SK-N-MC (cell line): ENCODE data around the gene HOTAIR.

Experiments used
- DNase-seq: peaks from one replicate; pipeline ENCODE4 v3.0.0-alpha.2; 2011; ENCODE audit warnings: low read depth, low spot score
- H3K27ac ChIP-seq: fragments of 200-600 bp; sonication (generic); 2 replicates; pipeline ENCODE4 v1.5.1; 2016; ENCODE audit warnings: mixed run types
- H3K36me3 ChIP-seq: fragments of 200-600 bp; sonication (generic); 2 replicates; pipeline ENCODE4 v1.6.1; 2017; ENCODE audit warnings: antibody characterized with exemption, low read length, mixed read lengths; ENCODE audit not compliant: insufficient read depth
- H3K4me3 ChIP-seq: fragments of 200-600 bp; sonication (generic); 2 replicates; pipeline ENCODE4 v1.5.1; 2016
- H3K9ac ChIP-seq: fragments of 200-600 bp; sonication (generic); 2 replicates; pipeline ENCODE4 v1.8.0; 2017; ENCODE audit warnings: mixed run types, mixed read lengths; ENCODE audit not compliant: insufficient read length
- H3K9me3 ChIP-seq: fragments of 200-600 bp; sonication (generic); 2 replicates; pipeline ENCODE4 v1.6.1; 2017; ENCODE audit warnings: low read depth, mild to moderate bottlenecking, antibody characterized with exemption, low read length, moderate library complexity, mixed read lengths
- EZH2 ChIP-seq: fragments of 200-600 bp; sonication (generic); IDR thresholded peaks from one replicate; pipeline ENCODE4 v1.6.1; 2017; ENCODE audit warnings: antibody characterized with exemption
- FOXP2 ChIP-seq: optimal IDR thresholded peaks from 2 replicates; pipeline ENCODE3; 2011; ENCODE audit warnings: mild to moderate bottlenecking, moderate library complexity; ENCODE audit not compliant: insufficient read depth; ENCODE audit errors: extremely low read length, control extremely low read depth
- POLR2AphosphoS5 ChIP-seq: IDR thresholded peaks from 2 replicates; pipeline ENCODE4 v1.6.1; 2012; ENCODE audit warnings: mild to moderate bottlenecking, low read depth, low read length, borderline replicate concordance

Gene HOTAIR

DNA sequence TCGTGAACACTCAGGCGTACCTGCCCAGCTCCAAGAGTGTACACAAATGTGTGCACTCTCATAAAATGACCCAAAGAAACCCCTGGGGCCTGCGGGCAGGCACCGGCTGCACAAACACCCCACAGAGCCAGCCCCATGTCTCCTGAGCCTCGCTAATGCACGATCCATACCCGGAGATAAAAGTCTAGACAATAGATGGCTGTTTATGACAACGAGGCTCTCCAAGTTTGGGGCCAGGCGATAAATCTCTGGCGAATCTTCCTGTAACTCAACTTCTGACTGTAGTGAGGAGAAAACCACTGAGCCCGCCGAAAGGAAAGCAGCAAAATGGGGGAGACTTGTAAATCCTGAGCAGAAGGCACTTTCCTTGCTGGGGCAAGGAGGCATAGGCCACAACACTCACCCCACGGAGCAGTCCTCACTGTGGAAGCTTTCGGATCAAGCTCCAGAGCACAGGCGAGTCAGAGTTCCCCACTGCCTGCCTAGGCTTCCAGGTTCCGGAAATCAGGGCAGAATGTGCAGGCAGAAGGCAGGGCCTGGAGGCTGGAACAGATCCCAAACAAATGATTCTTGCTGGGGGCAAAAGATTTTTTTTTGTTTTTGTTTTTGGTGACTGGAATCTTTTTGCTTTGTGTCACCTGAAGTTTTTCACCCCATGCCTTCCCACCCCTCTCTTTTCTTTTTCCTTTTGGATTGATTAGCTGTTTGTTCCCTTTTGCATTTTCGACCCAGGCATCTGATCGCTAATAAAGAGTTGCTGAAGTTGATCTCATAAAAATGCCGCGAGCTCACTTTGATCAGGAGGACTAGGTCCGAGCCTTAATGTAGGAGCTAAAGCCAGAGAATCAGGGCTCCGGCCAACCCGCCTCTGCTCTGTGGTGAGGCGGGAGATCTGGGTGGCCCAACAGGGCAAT, 6.3 kb downstream of the HOTAIR start:
- H3K9me3 ChIP-seq = no peaks in the 10 kb centered on the region
- peaks cover 12% of the 10 kb centered on the region for H3K36me3 ChIP-seq
- TF ChIP-seq POLR2AphosphoS5 (no peak; the same call in 1 of the 2 replicates), FOXP2 (peak; percentile 58), EZH2 (no peak)
- peak overlapping the region; percentile 84 for H3K9ac ChIP-seq
- no peak for DNase-seq
- peak overlapping the region; percentile 94 for H3K4me3 ChIP-seq
- peak overlapping the region; percentile 94 for H3K27ac ChIP-seq

DNA sequence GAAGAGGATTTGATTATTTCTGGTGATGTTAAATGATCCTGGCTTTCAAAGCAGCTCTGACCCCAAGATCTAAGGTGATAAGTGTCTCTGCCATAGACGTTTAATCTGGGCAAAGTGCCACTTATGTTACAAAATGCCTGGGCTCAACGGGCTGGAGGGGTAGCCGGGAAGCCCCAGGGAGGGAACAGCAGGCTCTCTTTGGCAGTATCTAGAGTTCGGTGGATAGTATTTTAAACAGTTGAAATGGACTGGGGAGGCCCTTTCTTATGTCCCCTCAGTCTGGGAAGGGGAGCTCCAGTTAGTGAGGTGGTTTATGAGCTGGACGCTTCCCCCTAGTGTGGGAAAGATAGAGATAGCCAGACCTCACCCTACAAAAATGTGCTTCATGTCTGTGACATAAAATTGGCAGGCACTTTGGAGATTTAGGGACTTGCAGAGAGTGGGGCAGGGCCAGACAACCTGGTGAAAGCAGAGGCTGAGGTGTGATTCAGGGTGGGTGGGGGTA, 7.3 kb downstream of the HOTAIR start:
- peak overlapping the region; percentile 94 for H3K27ac ChIP-seq
- H3K9ac ChIP-seq = peak overlapping the region; percentile 84
- DNase-seq = no peak
- peaks cover 17% of the 10 kb centered on the region for H3K36me3 ChIP-seq
- TF ChIP-seq FOXP2 = no peak
- no peak for TF ChIP-seq EZH2
- TF ChIP-seq POLR2AphosphoS5 = no peak
- no peaks in the 10 kb centered on the region for H3K9me3 ChIP-seq
- peak overlapping the region; percentile 94 for H3K4me3 ChIP-seq

DNA sequence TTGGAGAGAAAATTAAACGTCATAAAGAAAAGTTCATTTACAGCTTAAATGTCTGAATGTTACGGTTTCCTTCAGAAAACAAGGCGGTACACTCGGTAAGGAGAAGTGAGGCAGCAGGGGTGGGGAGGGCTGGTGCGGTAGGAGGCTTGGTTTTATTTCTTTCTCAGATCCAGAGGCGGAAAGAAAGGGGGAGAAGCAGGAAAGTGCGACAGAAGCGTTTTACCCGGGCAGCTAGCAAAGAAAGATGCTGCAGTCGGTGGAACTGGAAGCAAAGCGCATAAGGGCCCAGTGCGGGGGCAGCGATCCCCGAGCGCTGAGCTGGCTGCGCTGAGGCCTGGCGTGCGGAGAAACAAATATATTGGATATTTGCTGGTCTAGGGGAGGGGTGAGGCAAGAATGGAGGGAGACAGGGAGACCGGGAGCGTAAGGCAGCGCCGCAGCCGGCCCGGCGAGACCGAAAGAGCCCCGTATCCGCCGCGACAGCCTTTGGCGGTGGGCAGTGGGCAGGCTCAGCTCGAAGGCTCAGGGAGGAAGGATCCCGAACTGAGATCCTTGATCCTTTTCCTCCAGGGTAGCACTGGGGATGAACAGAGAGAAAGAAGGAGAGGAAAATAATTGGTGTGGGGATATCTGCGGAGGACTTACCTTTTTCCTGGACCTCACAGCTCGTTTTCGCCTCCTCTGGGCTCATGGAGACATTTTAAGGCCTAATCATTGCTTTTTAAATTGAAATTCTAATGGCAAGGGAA, 8.2 kb downstream of the HOTAIR start:
- Histone ChIP-seq H3K9ac (peak overlapping the region; percentile 84), H3K36me3 (peaks cover 25% of the 10 kb centered on the region), H3K27ac (peak overlapping the region; percentile 94), H3K4me3 (peak overlapping the region; percentile 94), H3K9me3 (no peaks in the 10 kb centered on the region)
- no peak for DNase-seq
- TF ChIP-seq EZH2 = no peak
- no peak for TF ChIP-seq FOXP2
- no peak; the same call in 1 of the 2 replicates for TF ChIP-seq POLR2AphosphoS5

- TF ChIP-seq EZH2 = no peak
- TF ChIP-seq POLR2AphosphoS5 = no peak
- no peak for TF ChIP-seq FOXP2
- peak overlapping the region; percentile 94 for H3K4me3 ChIP-seq
- peak overlapping the region; percentile 94 for H3K27ac ChIP-seq
- peaks cover 25% of the 10 kb centered on the region for H3K36me3 ChIP-seq
- no peak for DNase-seq
- H3K9me3 ChIP-seq = no peaks in the 10 kb centered on the region
- peak overlapping the region; percentile 84 for H3K9ac ChIP-seq
Measured at GRCh38 chr12:53966085-53966384, 8.7 kb downstream of the HOTAIR start.

- H3K27ac ChIP-seq = peak overlapping the region; percentile 94
- no peak for DNase-seq
- peaks cover 25% of the 10 kb centered on the region for H3K36me3 ChIP-seq
- peak overlapping the region; percentile 94 for H3K4me3 ChIP-seq
- peak overlapping the region; percentile 84 for H3K9ac ChIP-seq
- no peak for TF ChIP-seq EZH2
- no peak for TF ChIP-seq FOXP2
- no peak for TF ChIP-seq POLR2AphosphoS5
- H3K9me3 ChIP-seq = no peaks in the 10 kb centered on the region
Measured at GRCh38 chr12:53965281-53966084, 9.3 kb downstream of the HOTAIR start.

DNA sequence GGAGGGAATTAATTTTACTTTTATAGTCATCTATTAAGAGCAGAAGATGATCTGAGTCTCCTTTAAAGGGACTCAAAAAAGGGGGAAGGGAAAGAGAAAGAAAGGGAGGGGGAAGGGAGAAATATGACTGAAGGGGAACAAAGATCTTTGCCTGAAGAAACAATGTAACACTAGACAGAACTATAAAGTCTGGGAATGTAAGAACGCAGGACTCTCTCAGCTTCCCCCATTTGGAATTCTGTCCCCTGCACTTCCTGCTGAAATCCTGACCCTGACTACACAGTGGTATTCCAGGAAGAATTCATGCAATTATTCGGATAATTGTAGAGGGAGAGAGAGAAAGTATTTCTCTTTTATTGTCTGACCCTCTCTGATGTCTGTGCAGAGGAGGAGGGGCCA, 10.4 kb downstream of the HOTAIR start:
- peak overlapping the region; percentile 94 for H3K4me3 ChIP-seq
- no peaks in the 10 kb centered on the region for H3K9me3 ChIP-seq
- H3K27ac ChIP-seq = peak overlapping the region; percentile 94
- peak overlapping the region; percentile 50 for H3K9ac ChIP-seq
- peaks cover 25% of the 10 kb centered on the region for H3K36me3 ChIP-seq
- no peak for DNase-seq
- no peak for TF ChIP-seq EZH2
- TF ChIP-seq POLR2AphosphoS5 = no peak
- TF ChIP-seq FOXP2 = no peak

DNA sequence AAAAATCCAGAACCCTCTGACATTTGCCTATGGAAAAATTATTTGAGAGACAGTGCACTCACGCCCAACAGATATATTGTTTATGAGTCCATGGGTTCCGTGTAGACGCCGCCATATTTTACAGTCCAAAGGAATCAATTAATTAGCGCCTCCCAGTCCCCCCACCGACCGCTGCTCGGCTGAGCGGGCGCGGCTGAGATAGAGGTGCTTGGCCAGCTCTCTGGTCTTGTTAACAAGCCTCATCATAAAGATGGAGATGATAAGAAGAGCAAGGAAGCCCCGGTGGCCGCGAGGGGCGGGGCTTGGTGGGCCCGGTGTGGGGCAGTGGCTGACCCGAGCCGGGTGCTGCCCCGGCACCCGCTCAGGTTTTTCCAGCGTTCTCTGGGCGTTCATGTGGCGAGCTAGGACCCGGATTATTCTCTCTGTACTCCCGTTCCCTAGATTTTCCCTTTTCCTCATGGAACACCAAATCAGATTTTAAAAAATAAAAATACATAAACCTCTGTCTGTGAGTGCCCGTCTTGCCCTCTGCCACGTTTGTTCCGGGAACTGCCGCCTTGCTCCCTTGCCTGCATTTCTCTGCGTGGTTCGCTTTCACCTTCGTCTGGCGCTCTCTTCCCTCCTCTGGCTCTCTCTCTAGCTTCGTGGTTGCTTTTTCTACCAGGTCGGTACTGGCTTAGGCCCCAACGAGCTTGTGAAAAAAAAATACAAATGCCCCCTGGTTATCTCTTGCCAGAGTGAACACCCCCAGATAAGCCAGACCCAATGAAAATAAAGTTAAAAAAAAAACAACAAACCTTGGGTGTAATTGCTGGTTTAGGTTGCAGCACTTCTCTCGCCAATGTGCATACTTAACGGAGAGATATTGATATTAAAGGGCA, 11.1 kb downstream of the HOTAIR start:
- Histone ChIP-seq H3K9ac (peak overlapping the region; percentile 50), H3K27ac (peak overlapping the region; percentile 94), H3K36me3 (peaks cover 25% of the 10 kb centered on the region), H3K4me3 (peak overlapping the region; percentile 94; the same call in 1 of the 2 replicates), H3K9me3 (no peaks in the 10 kb centered on the region)
- no peak for DNase-seq
- TF ChIP-seq POLR2AphosphoS5 = no peak
- TF ChIP-seq FOXP2 = no peak
- no peak for TF ChIP-seq EZH2
